Fibroblast of villous mesenchyme (primary cell): Measurements from ENCODE around the gene PLPP3. TPM values are rescaled to one million over a fixed set of nuclear protein-coding genes. Genes with fewer than 3 reads are reported as not detected.
A peak's percentile ranks its signal among the peaks of the same experiment; 100 is the strongest.

Experiments
- DNase-seq: peaks from one replicate; pipeline ENCODE4 v3.0.0-alpha.2; 2010; ENCODE audit warnings: low read depth
- H3K4me3 ChIP-seq: 2 replicates; pipeline ENCODE4 v1.5.1; 2011; ENCODE audit warnings: low read depth, mild to moderate bottlenecking, low read length
- CTCF ChIP-seq: IDR thresholded peaks from 2 replicates; pipeline ENCODE4 v1.5.1; 2012; ENCODE audit warnings: low read depth, mild to moderate bottlenecking, low read length; ENCODE audit not compliant: insufficient read depth
- total RNA-seq: library from RNA; depleted of rRNA; stranded (reverse); fragments of >200 nt; gene quantifications from 2 replicates; pipeline ENCODE4 v1.2.3, GENCODE V29; 2012

Gene PLPP3
- total RNA-seq, 1 donor: 14.7 TPM

- DNase-seq: no peak
- TF ChIP-seq CTCF: no peak
- no peak overlapping the region for H3K4me3 ChIP-seq
These were observed 12.5 kb upstream of the PLPP3 start for GRCh38 chr1:56591909-56592308.

- no peak overlapping the region for H3K4me3 ChIP-seq
- no peak for TF ChIP-seq CTCF
- DNase-seq: no peak
These were observed 11.2 kb upstream of the PLPP3 start for GRCh38 chr1:56590520-56591011.

DNA sequence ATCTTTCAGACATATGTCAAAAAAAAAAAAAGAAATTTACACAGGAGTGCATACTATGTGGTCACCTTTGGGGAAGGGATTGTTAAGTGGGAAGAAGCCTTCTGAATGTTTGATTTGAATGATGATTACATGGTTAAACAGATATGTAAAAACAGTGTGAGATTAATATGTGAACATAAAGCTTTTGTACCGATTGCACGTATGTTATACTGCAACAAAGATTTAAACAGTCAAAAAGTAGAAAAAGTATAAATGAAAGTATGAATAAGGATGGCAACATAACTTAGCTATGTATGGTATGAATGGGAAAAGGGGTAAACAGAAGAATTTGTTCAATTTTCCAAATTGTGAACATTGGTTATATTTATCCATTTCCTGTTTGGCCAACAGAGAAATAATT lies 10.0 kb upstream of the PLPP3 start:
- H3K4me3 ChIP-seq: no peak overlapping the region
- no peak for DNase-seq

DNA sequence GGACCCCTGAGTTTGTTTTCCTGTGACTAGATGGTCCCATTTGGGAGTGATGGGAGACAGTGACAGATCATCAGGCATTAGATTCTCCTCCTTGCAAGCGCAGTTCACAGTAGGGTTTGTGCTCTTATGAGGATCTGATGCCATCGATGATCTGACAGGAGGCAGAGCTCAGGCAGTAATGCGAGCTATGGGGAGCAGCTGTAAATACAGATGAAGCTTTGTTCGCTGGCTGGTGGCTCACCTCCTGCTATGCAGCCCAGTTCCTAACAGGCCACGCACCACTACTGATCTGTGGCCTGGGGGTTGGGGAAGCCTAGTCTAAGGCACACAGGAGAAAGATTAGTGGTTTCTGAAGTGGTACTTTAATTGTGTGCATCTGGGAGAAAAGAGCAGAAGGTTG lies 7.1 kb upstream of the PLPP3 start:
- no peak for TF ChIP-seq CTCF
- no peak overlapping the region for H3K4me3 ChIP-seq
- no peak for DNase-seq

More for the DNA sequence above, 10.0 kb upstream of the PLPP3 start:
- no peak for TF ChIP-seq CTCF

- H3K4me3 ChIP-seq: no peak overlapping the region
- TF ChIP-seq CTCF: no peak
- DNase-seq: no peak
These were observed 6.6 kb upstream of the PLPP3 start for GRCh38 chr1:56585985-56586384.

DNA sequence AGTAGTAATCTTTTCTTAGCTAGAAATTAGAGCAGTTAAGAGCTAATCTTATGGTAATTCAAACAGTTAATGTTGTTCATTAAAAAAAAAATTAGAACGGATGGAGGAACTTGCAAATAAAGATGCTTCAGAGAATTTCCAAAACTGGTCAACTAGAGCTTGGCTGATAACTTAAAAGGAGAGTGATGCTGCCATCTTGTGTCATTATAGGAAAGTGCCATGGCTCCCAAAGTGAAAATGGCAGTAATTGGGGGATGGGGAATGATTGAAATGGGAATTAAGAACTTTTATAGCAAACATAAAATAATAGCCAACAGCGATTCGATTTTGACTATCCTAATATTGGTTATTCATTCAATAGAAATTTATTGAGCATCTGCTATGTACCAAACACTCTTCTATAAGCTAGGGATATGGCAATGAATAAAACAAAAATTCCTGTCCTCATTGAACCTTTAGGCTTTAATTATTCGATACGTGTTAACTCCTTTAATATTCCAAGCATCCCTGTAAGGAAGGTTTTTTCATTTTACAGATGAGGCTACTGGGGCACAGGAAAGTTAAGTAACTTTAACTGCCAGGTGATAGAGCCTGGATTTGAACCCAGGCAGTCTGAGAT lies 5.7 kb upstream of the PLPP3 start:
- H3K4me3 ChIP-seq: no peak overlapping the region
- TF ChIP-seq CTCF: peak; percentile 81

GRCh38 chr1:56583957-56584468 lies 4.7 kb upstream of the PLPP3 start:
- TF ChIP-seq CTCF: no peak
- no peak for DNase-seq
- H3K4me3 ChIP-seq: no peak overlapping the region

More for the DNA sequence above, 5.7 kb upstream of the PLPP3 start:
- DNase-seq: peak; percentile 70
